ENCODE measurements around the gene LSP1. TPM values are rescaled to one million over a fixed set of nuclear protein-coding genes. Genes with fewer than 3 reads are reported as not detected.

Gene LSP1
- total and polyA plus RNA-seq, 2 of the 8 experiments (the other 6 are each of a cell fraction or from before 2014, with no cell fraction given), result 0.03 TPM; not detected in 1

DNA sequence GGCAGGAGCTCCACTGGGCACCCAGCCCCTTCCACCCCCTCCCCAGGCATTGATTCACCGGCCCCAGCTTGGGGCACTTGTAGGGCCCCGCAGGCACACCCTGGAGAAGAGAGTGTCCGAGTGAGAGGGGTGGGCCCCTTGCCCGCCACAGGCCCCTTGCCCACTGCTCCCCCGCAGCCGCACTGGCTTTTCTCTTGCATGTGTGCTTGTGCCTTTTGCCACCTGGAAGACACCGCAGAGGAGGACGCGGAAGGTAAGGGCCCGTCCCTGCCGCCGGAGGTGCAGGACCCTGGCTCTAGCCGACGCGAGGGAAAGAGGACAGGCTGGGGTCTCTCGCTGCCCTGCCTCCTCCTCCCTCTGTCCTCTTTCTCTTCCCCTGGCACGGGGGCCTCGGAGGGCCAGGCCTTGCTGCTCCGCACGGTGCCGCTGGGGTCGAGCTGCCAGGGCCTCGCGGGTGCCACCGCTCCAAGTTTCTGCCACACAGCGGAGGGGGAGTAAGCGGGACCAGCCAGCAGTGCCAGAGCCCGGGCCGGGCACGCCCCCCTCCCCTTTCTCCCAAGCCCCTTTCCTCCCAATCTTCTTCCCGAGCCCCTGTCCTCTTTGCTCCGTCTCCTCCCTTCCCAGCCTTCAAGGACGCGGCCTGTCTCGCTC is 76.1 kb downstream of the LSP1 start:
- no peak overlapping the region for H4K5ac ChIP-seq (ENCODE audit: insufficient read length, low read depth, low read length)
- H3K9me3 ChIP-seq (ENCODE audit: insufficient read depth in 2 of 2, low read depth in 1 of 2, low read length in 1 of 2), result no peaks in the 10 kb centered on the region
- no peak overlapping the region; the same call in 1 of the 2 replicates for H4K8ac ChIP-seq (ENCODE audit: extremely low read depth, insufficient read depth, low read length)
- H3K79me2 ChIP-seq (ENCODE audit: control insufficient read depth in 1 of 2, insufficient read depth in 2 of 2, low read length in 2 of 2), result no peaks in the 10 kb centered on the region
- H3K23ac ChIP-seq (ENCODE audit: insufficient read length), result no peak overlapping the region
- H3K4me2 ChIP-seq (ENCODE audit: insufficient read depth in 1 of 2, low read depth in 2 of 2, low read length in 2 of 2), result no peak overlapping the region
- POLR2A ChIA-PET (ENCODE audit: partially characterized antibody), result interaction anchor here (0.6 kb wide), 1 partner anchor 576 kb away, joined by 3 read pairs; no protein-coding TSS in a partner anchor
- H3K4me3 ChIP-seq (ENCODE audit: extremely low read depth in 1 of 4, insufficient read depth in 2 of 4, low read depth in 3 of 4, low read length in 4 of 4), result no peak overlapping the region
- 83% methylated on average over 20 of the region's 35 CpGs; no CpG with 5 or more reads in 1 of the 2 experiments for WGBS, 2 experiments (ENCODE audit: extremely low coverage in 1 of 2, insufficient coverage in 1 of 2, insufficient read length in 1 of 2, insufficient replicate concordance in 2 of 2, low coverage in 1 of 2, low lambda C conversion rate in 2 of 2, missing lambda C conversion rate in 1 of 2)
- no peak overlapping the region for H3K14ac ChIP-seq (ENCODE audit: insufficient read length)
- H3K4me1 ChIP-seq (replicated peaks in 1 of 4; ENCODE audit: control insufficient read depth in 3 of 4, insufficient read depth in 4 of 4, low read length in 3 of 4), result peaks cover 0 to 3% (median 0%) of the 10 kb centered on the region in 4 experiments; a peak in 3 of 7 replicates
- no peak for TF ChIP-seq SIRT6 (IDR thresholded peaks at IDR 0.05; ENCODE audit: low read length)
- TF ChIP-seq, protein P1, sequence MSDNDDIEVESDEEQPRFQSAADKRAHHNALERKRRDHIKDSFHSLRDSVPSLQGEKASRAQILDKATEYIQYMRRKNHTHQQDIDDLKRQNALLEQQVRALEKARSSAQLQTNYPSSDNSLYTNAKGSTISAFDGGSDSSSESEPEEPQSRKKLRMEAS (IDR thresholded peaks at IDR 0.05), result no peak
- TF ChIP-seq TBP (IDR thresholded peaks at IDR 0.05; ENCODE audit: low read depth, low read length), result no peak
- TF ChIP-seq, protein P2, sequence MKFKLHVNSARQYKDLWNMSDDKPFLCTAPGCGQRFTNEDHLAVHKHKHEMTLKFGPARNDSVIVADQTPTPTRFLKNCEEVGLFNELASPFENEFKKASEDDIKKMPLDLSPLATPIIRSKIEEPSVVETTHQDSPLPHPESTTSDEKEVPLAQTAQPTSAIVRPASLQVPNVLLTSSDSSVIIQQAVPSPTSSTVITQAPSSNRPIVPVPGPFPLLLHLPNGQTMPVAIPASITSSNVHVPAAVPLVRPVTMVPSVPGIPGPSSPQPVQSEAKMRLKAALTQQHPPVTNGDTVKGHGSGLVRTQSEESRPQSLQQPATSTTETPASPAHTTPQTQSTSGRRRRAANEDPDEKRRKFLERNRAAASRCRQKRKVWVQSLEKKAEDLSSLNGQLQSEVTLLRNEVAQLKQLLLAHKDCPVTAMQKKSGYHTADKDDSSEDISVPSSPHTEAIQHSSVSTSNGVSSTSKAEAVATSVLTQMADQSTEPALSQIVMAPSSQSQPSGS (IDR thresholded peaks at IDR 0.05; ENCODE audit: low read length), result no peak
- TF ChIP-seq JUN (IDR thresholded peaks at IDR 0.05; ENCODE audit: low read depth, low read length), result no peak
- H3K36me3 ChIP-seq (ENCODE audit: control insufficient read depth in 2 of 4, insufficient read depth in 4 of 4, low read length in 3 of 4), result no peaks in the 10 kb centered on the region
- H2BK15ac ChIP-seq (ENCODE audit: low read length), result no peak overlapping the region
- no peak overlapping the region for H3K27ac ChIP-seq (ENCODE audit: low read depth, low read length)
- FAIRE-seq (no peak), DNase-seq (ENCODE audit: low read depth in 1 of 2, low spot score in 2 of 2) (no peak)
- H4K91ac ChIP-seq (replicated peaks; ENCODE audit: insufficient read length, low read length), result no peak overlapping the region
- no peak overlapping the region for H2AFZ ChIP-seq (ENCODE audit: low read length)
- H3K9ac ChIP-seq (replicated peaks in 1 of 4; ENCODE audit: extremely low read depth in 1 of 4, low read depth in 3 of 4, low read length in 3 of 4), result no peak overlapping the region
- H2BK20ac ChIP-seq (ENCODE audit: low read length), result no peak overlapping the region
- H4K20me1 ChIP-seq (replicated peaks in 1 of 2; ENCODE audit: control insufficient read depth in 1 of 2, insufficient read depth in 2 of 2, low read length in 2 of 2), result no peaks in the 10 kb centered on the region
- H3K56ac ChIP-seq (replicated peaks; ENCODE audit: insufficient read length, low read depth, low read length), result no peak overlapping the region
- no peak overlapping the region for H2BK120ac ChIP-seq (replicated peaks; ENCODE audit: low read depth, low read length)
- no peak overlapping the region for H2BK5ac ChIP-seq (ENCODE audit: low read depth, low read length)
- no peaks in the 10 kb centered on the region for H3K79me1 ChIP-seq (ENCODE audit: low read depth, low read length)
- no peak overlapping the region for H2AK5ac ChIP-seq (ENCODE audit: low read depth, low read length)
- H3K18ac ChIP-seq (ENCODE audit: extremely low read depth, low read length), result no peak overlapping the region
- CTCF ChIA-PET (ENCODE audit: partially characterized antibody), result interaction anchor here (0.7 to 2.9 kb wide), 5 partner anchors 11 to 361 kb away, joined by 3 to 11 read pairs (median 4); no protein-coding TSS in a partner anchor
- no peak overlapping the region for H2BK12ac ChIP-seq (ENCODE audit: low read depth, low read length)
- peaks cover 4% of the 10 kb centered on the region; the same call in 1 of the 2 replicates for H3K23me2 ChIP-seq (ENCODE audit: low read depth, low read length)
- no peaks in the 10 kb centered on the region for H3K27me3 ChIP-seq (replicated peaks in 1 of 4; ENCODE audit: control insufficient read depth in 3 of 4, extremely low read depth in 1 of 4, insufficient read depth in 3 of 4, low read length in 3 of 4)
- no peak overlapping the region for H3K4ac ChIP-seq (replicated peaks; ENCODE audit: insufficient read length, low read depth, low read length)

All from H1 (cell line).